Astrocyte (in vitro differentiated cells and primary cell): Measurements from ENCODE around the gene CD48. TPM values are rescaled to one million over a fixed set of nuclear protein-coding genes. Genes with fewer than 3 reads are reported as not detected.
"Not testable (repeated sequence)": the region's sequence is repeated elsewhere in the genome, so short reads cannot be mapped to it uniquely, and the experiment has no call there.

Source experiments
- DNase-seq: peaks from one replicate; pipeline ENCODE4 v3.0.0-alpha.2; 2010; ENCODE audit warnings: low read depth
- FAIRE-seq: peaks from 2 replicates; lab custom pipeline; 2011; peaks lifted over from hg19 to GRCh38; lab: Jason Lieb, UNC
- H2AFZ ChIP-seq: 2 replicates; pipeline ENCODE4 v1.6.0; 2012; ENCODE audit warnings: low read depth, low read length, inconsistent platforms
- H3K27ac ChIP-seq: 2 replicates; pipeline ENCODE4 v1.5.1; 2011; ENCODE audit warnings: low read depth, low read length, inconsistent platforms
- H3K27me3 ChIP-seq: 2 replicates; pipeline ENCODE4 v1.6.0; 2011; ENCODE audit warnings: low read length, inconsistent platforms; ENCODE audit not compliant: insufficient read depth
- H3K36me3 ChIP-seq: 2 replicates; pipeline ENCODE4 v1.5.1; 2011; ENCODE audit warnings: low read length, inconsistent platforms; ENCODE audit not compliant: insufficient read depth
- H3K4me1 ChIP-seq: 2 replicates; pipeline ENCODE4 v1.5.1; 2011; ENCODE audit warnings: low read length, inconsistent platforms; ENCODE audit not compliant: insufficient read depth
- H3K4me2 ChIP-seq: 2 replicates; pipeline ENCODE4 v1.6.0; 2012; ENCODE audit warnings: low read length, inconsistent platforms
- H3K4me3 ChIP-seq: 2 replicates; pipeline ENCODE4 v1.5.1; 2011; ENCODE audit warnings: low read depth, mild to moderate bottlenecking, low read length, inconsistent platforms; ENCODE audit not compliant: insufficient read depth
- H3K79me2 ChIP-seq: 2 replicates; pipeline ENCODE4 v1.6.0; 2012; ENCODE audit warnings: mild to moderate bottlenecking, low read length, inconsistent platforms; ENCODE audit not compliant: insufficient read depth
- H3K9ac ChIP-seq: 2 replicates; pipeline ENCODE4 v1.6.0; 2012; ENCODE audit warnings: mild to moderate bottlenecking, low read length, inconsistent platforms
- H3K9me3 ChIP-seq: 2 replicates; pipeline ENCODE4 v1.5.1; 2012; ENCODE audit warnings: low read depth, mild to moderate bottlenecking, low read length, inconsistent platforms; ENCODE audit not compliant: insufficient read depth
- H4K20me1 ChIP-seq: 2 replicates; pipeline ENCODE4 v1.6.0; 2012; ENCODE audit warnings: low read length, inconsistent platforms; ENCODE audit not compliant: insufficient read depth
- H3K27ac Mint-ChIP-seq: one replicate; pipeline ENCODE4 v1.8.0; 2021; ENCODE audit warnings: mild to moderate bottlenecking, mixed read lengths; ENCODE audit not compliant: unreplicated experiment
- H3K27me3 Mint-ChIP-seq: one replicate; pipeline ENCODE4 v1.8.0; 2021; ENCODE audit warnings: low read depth, mixed read lengths; ENCODE audit not compliant: unreplicated experiment
- H3K36me3 Mint-ChIP-seq: one replicate; pipeline ENCODE4 v1.8.0; 2021; ENCODE audit warnings: low read depth, mixed read lengths; ENCODE audit not compliant: unreplicated experiment
- H3K4me1 Mint-ChIP-seq: one replicate; pipeline ENCODE4 v1.8.0; 2021; ENCODE audit warnings: low read depth, mixed read lengths; ENCODE audit not compliant: unreplicated experiment
- H3K4me3 Mint-ChIP-seq: one replicate; pipeline ENCODE4 v1.8.0; 2021; ENCODE audit warnings: mild to moderate bottlenecking, moderate library complexity, mixed read lengths; ENCODE audit not compliant: unreplicated experiment
- H3K9me3 Mint-ChIP-seq: one replicate; pipeline ENCODE4 v1.8.0; 2021; ENCODE audit warnings: mild to moderate bottlenecking, mixed read lengths; ENCODE audit not compliant: unreplicated experiment
- EZH2 ChIP-seq: IDR thresholded peaks from 2 replicates; pipeline ENCODE4 v1.6.1; 2012; ENCODE audit warnings: mild to moderate bottlenecking, low read length, inconsistent platforms; ENCODE audit not compliant: insufficient read depth
- total RNA-seq: library from RNA; stranded (reverse); gene quantifications from 2 replicates; pipeline ENCODE4 v1.2.1, GENCODE V29; 2021
- TF ChIP-seq, protein P1 (sequence below): IDR thresholded peaks from 2 replicates; pipeline ENCODE4 v1.5.1; 2011; ENCODE audit warnings: low read depth, mild to moderate bottlenecking, inconsistent platforms, low read length, moderate library complexity; ENCODE audit not compliant: insufficient read depth

The CD48 gene
- total RNA-seq, 1 donor from 2014 or later = not detected

DNA sequence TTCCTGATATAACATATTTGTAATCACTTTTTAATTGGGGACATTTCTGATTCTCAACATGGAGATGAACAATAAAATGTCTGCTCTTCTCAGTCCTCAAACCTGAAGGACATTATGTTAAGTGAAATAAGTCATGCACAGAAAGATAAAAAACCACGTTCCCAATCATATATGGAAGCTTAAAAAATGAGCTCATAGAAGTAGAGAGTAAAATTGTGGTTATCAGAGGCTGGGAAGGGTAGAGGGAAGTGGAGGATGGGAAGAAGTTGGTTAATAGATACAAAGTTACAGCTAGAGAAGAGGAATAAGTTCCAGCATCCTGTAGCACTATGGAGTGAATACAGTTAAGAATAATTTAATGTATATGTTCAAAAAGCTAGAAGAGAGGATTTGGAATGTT is 1.5 kb upstream of the CD48 start:
- Histone ChIP-seq H3K4me1 (no peaks in the 10 kb centered on the region), H4K20me1 (no peaks in the 10 kb centered on the region), H3K79me2 (no peaks in the 10 kb centered on the region), H3K27ac (no peak overlapping the region), H3K9ac (no peak overlapping the region), H2AFZ (no peak overlapping the region), H3K9me3 (no peaks in the 10 kb centered on the region), H3K4me3 (no peak overlapping the region), H3K27me3 (no peaks in the 10 kb centered on the region), H3K4me2 (no peak overlapping the region), H3K36me3 (no peaks in the 10 kb centered on the region)
- Mint-ChIP-seq H3K9me3 (no peaks in the 10 kb centered on the region), H3K27ac (no peak overlapping the region), H3K4me1 (peaks cover 5% of the 10 kb centered on the region), H3K4me3 (no peak overlapping the region), H3K36me3 (no peaks in the 10 kb centered on the region), H3K27me3 (peaks cover 12% of the 10 kb centered on the region)
- TF ChIP-seq, protein P1, sequence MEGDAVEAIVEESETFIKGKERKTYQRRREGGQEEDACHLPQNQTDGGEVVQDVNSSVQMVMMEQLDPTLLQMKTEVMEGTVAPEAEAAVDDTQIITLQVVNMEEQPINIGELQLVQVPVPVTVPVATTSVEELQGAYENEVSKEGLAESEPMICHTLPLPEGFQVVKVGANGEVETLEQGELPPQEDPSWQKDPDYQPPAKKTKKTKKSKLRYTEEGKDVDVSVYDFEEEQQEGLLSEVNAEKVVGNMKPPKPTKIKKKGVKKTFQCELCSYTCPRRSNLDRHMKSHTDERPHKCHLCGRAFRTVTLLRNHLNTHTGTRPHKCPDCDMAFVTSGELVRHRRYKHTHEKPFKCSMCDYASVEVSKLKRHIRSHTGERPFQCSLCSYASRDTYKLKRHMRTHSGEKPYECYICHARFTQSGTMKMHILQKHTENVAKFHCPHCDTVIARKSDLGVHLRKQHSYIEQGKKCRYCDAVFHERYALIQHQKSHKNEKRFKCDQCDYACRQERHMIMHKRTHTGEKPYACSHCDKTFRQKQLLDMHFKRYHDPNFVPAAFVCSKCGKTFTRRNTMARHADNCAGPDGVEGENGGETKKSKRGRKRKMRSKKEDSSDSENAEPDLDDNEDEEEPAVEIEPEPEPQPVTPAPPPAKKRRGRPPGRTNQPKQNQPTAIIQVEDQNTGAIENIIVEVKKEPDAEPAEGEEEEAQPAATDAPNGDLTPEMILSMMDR = no peak
- no peak for TF ChIP-seq EZH2
- FAIRE-seq (no peak), DNase-seq (no peak)

DNA sequence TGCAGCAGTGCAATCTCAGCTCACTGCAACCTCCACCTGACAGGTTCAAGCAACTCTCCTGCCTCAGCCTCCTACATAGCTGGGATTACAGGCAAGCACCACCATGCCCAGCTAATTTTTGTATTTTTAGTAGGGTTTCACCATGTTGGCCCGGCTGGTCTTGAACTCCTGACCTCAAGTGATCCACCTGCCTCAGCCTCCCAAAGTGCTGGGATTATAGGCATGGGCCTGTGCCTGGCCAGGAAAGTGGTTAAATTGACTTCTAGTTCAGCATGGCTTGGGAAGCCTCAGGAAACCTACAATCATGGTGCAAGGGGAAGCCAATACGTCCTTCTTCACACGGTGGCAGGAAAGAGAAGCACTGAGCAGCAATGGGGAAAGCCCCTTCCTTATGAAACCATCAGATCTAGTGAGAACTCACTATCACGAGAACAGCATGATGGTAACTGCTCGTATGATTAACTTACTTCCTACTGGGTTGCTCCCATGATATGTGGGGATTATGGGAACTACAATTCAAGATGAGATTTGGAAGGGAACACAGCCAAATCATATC is 981 bp upstream of the CD48 start:
- not testable (repeated sequence) for H3K9me3 ChIP-seq, H3K4me1 Mint-ChIP-seq, H3K4me1 ChIP-seq

DNA sequence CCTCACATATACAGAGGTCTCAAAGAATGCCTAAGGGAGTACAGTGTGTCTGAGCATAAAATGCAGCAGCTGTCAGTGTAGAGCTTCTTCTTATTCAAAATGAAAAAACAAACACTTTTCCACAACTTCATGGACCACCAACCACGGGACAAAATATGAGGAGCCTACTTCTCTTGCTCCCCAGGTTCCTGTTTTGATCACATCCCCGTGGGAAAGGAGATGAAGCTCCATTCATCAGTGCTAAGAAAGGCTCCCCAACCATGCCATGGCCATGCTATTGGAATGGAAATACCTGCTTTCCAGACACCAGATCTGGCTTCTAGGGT is 383 bp downstream of the CD48 start:
- FAIRE-seq (no peak), DNase-seq (no peak)
- H3K36me3 Mint-ChIP-seq = no peaks in the 10 kb centered on the region
- Histone ChIP-seq H3K4me1 (no peaks in the 10 kb centered on the region), H3K79me2 (no peaks in the 10 kb centered on the region), H3K27ac (no peak overlapping the region), H3K9me3 (no peaks in the 10 kb centered on the region), H3K36me3 (no peaks in the 10 kb centered on the region), H3K4me2 (no peak overlapping the region), H3K9ac (no peak overlapping the region), H2AFZ (no peak overlapping the region), H3K27me3 (no peaks in the 10 kb centered on the region), H3K4me3 (no peak overlapping the region), H4K20me1 (no peaks in the 10 kb centered on the region)
- no peak overlapping the region for H3K27ac Mint-ChIP-seq
- no peak for TF ChIP-seq EZH2
- TF ChIP-seq, protein P1 = no peak
- H3K27me3 Mint-ChIP-seq = peaks cover 7% of the 10 kb centered on the region
- no peak overlapping the region for H3K4me3 Mint-ChIP-seq
- H3K4me1 Mint-ChIP-seq = no peaks in the 10 kb centered on the region
- no peaks in the 10 kb centered on the region for H3K9me3 Mint-ChIP-seq

More for the DNA sequence above, 981 bp upstream of the CD48 start:
- H3K4me2 ChIP-seq, H3K9me3 Mint-ChIP-seq, H3K27ac Mint-ChIP-seq, H3K4me3 ChIP-seq, H3K27ac ChIP-seq, H3K27me3 Mint-ChIP-seq, H4K20me1 ChIP-seq, H3K36me3 ChIP-seq, H3K36me3 Mint-ChIP-seq, H3K4me3 Mint-ChIP-seq, H3K27me3 ChIP-seq, DNase-seq, H3K9ac ChIP-seq, H3K79me2 ChIP-seq, FAIRE-seq, H2AFZ ChIP-seq: not testable (repeated sequence)
